PC-3 (cell line): ENCODE measurements around the gene TMC5. TPM values are rescaled to one million over a fixed set of nuclear protein-coding genes. Genes with fewer than 3 reads are reported as not detected.
A peak's percentile ranks its signal among the peaks of the same experiment; 100 is the strongest.

Experiments
- ATAC-seq: fragments of 200-7000 bp; cut with Tn5 transposase; 2 replicates; pipeline ENCODE4 v1.9.1; 2020; ENCODE audit warnings: mild to moderate bottlenecking, moderate library complexity
- BruUV-seq: library from RNA; stranded (reverse); fragments of 400-500 nt; replicated peaks from 2 replicates; lab custom pipeline; 2021; lab: Mats Ljungman, UMichigan
- CTCF ChIA-PET: fragments of 300-600 bp; sonication (Branson Sonifier 250); formaldehyde crosslinking; loops from one replicate; lab custom pipeline; 2022; ENCODE audit warnings: antibody characterized with exemption; lab: Charles Lee
- POLR2A ChIA-PET: fragments of 300-600 bp; sonication (Branson Sonifier 250); formaldehyde crosslinking; loops from one replicate; lab custom pipeline; 2022; ENCODE audit warnings: antibody characterized with exemption; ENCODE audit not compliant: unreplicated experiment; lab: Charles Lee
- DNase-seq: peaks from one replicate; pipeline ENCODE4 v3.0.0-alpha.2; 2015
- H2AFZ ChIP-seq: fragments of 300-600 bp; sonication (generic); 2 replicates; pipeline ENCODE4 v1.6.0; 2016; ENCODE audit warnings: antibody characterized with exemption, low read length
- H3F3A ChIP-seq: fragments of 300-600 bp; sonication (generic); one replicate; pipeline ENCODE4 v1.6.0; 2017; ENCODE audit warnings: antibody characterized with exemption, low read length, control low read depth, mild to moderate bottlenecking; ENCODE audit not compliant: unreplicated experiment
- H3K27ac ChIP-seq: fragments of 300-600 bp; sonication (generic); 2 replicates; pipeline ENCODE4 v1.5.1; 2016; ENCODE audit warnings: mild to moderate bottlenecking, low read length
- H3K27me3 ChIP-seq: fragments of 300-600 bp; sonication (generic); 2 replicates; pipeline ENCODE4 v1.6.1; 2016; ENCODE audit warnings: low read length, mixed read lengths
- H3K36me3 ChIP-seq: fragments of 300-600 bp; sonication (generic); 2 replicates; pipeline ENCODE4 v1.6.1; 2016; ENCODE audit warnings: low read depth, mixed run types, low read length, mixed read lengths
- H3K4me1 ChIP-seq: fragments of 300-600 bp; sonication (generic); 2 replicates; pipeline ENCODE4 v1.5.1; 2016; ENCODE audit warnings: low read length; ENCODE audit not compliant: insufficient read depth
- H3K4me2 ChIP-seq: fragments of 300-600 bp; sonication (generic); 2 replicates; pipeline ENCODE4 v1.6.0; 2016; ENCODE audit warnings: low read length
- H3K4me3 ChIP-seq: fragments of 300-600 bp; sonication (generic); 2 replicates; pipeline ENCODE4 v1.5.1; 2016; ENCODE audit warnings: mild to moderate bottlenecking, low read length, mixed read lengths
- H3K79me2 ChIP-seq: fragments of 300-600 bp; sonication (generic); 2 replicates; pipeline ENCODE4 v1.6.1; 2017; ENCODE audit warnings: low read length, mixed read lengths
- H3K9ac ChIP-seq: fragments of 300-600 bp; sonication (generic); 2 replicates; pipeline ENCODE4 v1.6.0; 2016; ENCODE audit warnings: mild to moderate bottlenecking, low read length
- H3K9me2 ChIP-seq: fragments of 300-600 bp; sonication (generic); replicated peaks from 2 replicates; pipeline ENCODE4 v1.6.1; 2016; ENCODE audit warnings: mixed run types, low read length, mixed read lengths
- H3K9me3 ChIP-seq: fragments of 300-600 bp; sonication (generic); 2 replicates; pipeline ENCODE4 v1.6.1; 2016; ENCODE audit warnings: low read length, mixed read lengths
- H4K20me1 ChIP-seq: fragments of 300-600 bp; sonication (generic); 2 replicates; pipeline ENCODE4 v1.6.1; 2016; ENCODE audit warnings: low read length, mixed read lengths
- EZH2 ChIP-seq: fragments of 300-600 bp; sonication (generic); IDR thresholded peaks from one replicate; pipeline ENCODE4 v1.6.1; 2017; ENCODE audit warnings: antibody characterized with exemption, mild to moderate bottlenecking, low read length; ENCODE audit not compliant: unreplicated experiment
- EZH2phosphoT487 ChIP-seq: fragments of 300-600 bp; sonication (generic); IDR thresholded peaks from 2 replicates; pipeline ENCODE4 v1.6.1; 2018; ENCODE audit warnings: mild to moderate bottlenecking, antibody characterized with exemption, low read length, borderline replicate concordance
- intact Hi-C: fragments of 100-400 bp; cut with micrococcal nuclease; formaldehyde crosslinking; loops from 2 replicates; pipeline ENCODE4 v1.9.0; 2023
- total RNA-seq: library from RNA; depleted of rRNA; stranded (reverse); fragments of >200 nt; gene quantifications from 2 replicates; pipeline ENCODE4 v1.2.3, GENCODE V29; 2014
- TF ChIP-seq, protein P1 (sequence below): fragments of 300-600 bp; sonication (generic); conservative IDR thresholded peaks from 2 replicates; pipeline ENCODE4 v1.5.1; 2017; ENCODE audit warnings: antibody characterized with exemption, low read depth, mild to moderate bottlenecking, low read length

The TMC5 gene
- total RNA-seq, 1 experiment from 2014 or later, result 7.4 TPM

GRCh38 chr16:19474617-19475016, 56.9 kb downstream of the TMC5 start:
- H2AFZ ChIP-seq, result no peak overlapping the region
- BruUV-seq, result no TSS peak
- no peaks in the 10 kb centered on the region for H3K79me2 ChIP-seq
- no peak overlapping the region for H3K27ac ChIP-seq
- H3K9me3 ChIP-seq, result no peaks in the 10 kb centered on the region
- no peaks in the 10 kb centered on the region for H3K27me3 ChIP-seq
- no peaks in the 10 kb centered on the region for H4K20me1 ChIP-seq
- CTCF ChIA-PET, result no interaction called here
- POLR2A ChIA-PET, result no interaction called here
- no peak for ATAC-seq
- H3K4me2 ChIP-seq, result no peak overlapping the region
- intact Hi-C loops, result no loop called here
- H3K4me1 ChIP-seq, result peaks cover 5% of the 10 kb centered on the region; the same call in 1 of the 2 replicates
- no peaks in the 10 kb centered on the region for H3K9me2 ChIP-seq
- no peak overlapping the region for H3K4me3 ChIP-seq
- TF ChIP-seq EZH2, result no peak
- TF ChIP-seq, protein P1, sequence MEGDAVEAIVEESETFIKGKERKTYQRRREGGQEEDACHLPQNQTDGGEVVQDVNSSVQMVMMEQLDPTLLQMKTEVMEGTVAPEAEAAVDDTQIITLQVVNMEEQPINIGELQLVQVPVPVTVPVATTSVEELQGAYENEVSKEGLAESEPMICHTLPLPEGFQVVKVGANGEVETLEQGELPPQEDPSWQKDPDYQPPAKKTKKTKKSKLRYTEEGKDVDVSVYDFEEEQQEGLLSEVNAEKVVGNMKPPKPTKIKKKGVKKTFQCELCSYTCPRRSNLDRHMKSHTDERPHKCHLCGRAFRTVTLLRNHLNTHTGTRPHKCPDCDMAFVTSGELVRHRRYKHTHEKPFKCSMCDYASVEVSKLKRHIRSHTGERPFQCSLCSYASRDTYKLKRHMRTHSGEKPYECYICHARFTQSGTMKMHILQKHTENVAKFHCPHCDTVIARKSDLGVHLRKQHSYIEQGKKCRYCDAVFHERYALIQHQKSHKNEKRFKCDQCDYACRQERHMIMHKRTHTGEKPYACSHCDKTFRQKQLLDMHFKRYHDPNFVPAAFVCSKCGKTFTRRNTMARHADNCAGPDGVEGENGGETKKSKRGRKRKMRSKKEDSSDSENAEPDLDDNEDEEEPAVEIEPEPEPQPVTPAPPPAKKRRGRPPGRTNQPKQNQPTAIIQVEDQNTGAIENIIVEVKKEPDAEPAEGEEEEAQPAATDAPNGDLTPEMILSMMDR, result no peak
- no peak for TF ChIP-seq EZH2phosphoT487
- H3F3A ChIP-seq, result no peaks in the 10 kb centered on the region
- no peaks in the 10 kb centered on the region for H3K36me3 ChIP-seq
- no peak for DNase-seq
- H3K9ac ChIP-seq, result no peak overlapping the region

DNA sequence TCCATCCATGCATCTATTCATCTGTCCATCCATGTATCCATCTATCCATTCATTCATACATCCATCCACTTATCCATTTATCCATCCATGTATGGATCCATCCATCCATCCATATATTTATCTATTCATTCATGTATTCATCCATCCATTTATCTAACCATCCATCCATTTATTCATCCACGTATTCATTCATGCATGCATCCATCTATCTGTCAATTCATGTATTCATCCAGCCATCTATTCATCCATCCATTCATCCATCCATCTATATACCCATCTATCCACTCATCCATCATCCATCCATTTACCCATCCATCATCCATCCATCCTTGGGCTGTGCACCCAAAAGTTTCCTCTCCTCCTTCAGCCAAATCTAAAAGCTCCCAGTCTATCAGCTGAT, 60.8 kb downstream of the TMC5 start:
- H4K20me1 ChIP-seq, result no peaks in the 10 kb centered on the region
- intact Hi-C loops, result no loop called here
- TF ChIP-seq, protein P1, result no peak
- TF ChIP-seq EZH2phosphoT487, result no peak
- no peaks in the 10 kb centered on the region for H3K27me3 ChIP-seq
- DNase-seq, result no peak
- H3K9me2 ChIP-seq, result no peaks in the 10 kb centered on the region
- peaks cover 6% of the 10 kb centered on the region for H3K36me3 ChIP-seq
- no peak for ATAC-seq
- H3K9me3 ChIP-seq, result no peaks in the 10 kb centered on the region
- peaks cover 17% of the 10 kb centered on the region for H3K4me1 ChIP-seq
- no peak overlapping the region for H3K4me2 ChIP-seq
- H3K79me2 ChIP-seq, result no peaks in the 10 kb centered on the region
- no peaks in the 10 kb centered on the region for H3F3A ChIP-seq
- H3K4me3 ChIP-seq, result no peak overlapping the region
- no peak overlapping the region for H3K27ac ChIP-seq
- POLR2A ChIA-PET, result no interaction called here
- no TSS peak for BruUV-seq
- CTCF ChIA-PET, result no interaction called here
- no peak overlapping the region for H3K9ac ChIP-seq
- H2AFZ ChIP-seq, result no peak overlapping the region

- Histone ChIP-seq H3K36me3 (peaks cover 6% of the 10 kb centered on the region), H3K27ac (no peak overlapping the region)
- ATAC-seq, result peak; percentile 33
Observed at GRCh38 chr16:19479302-19479721, 61.6 kb downstream of the TMC5 start.

More at GRCh38 chr16:19479302-19479721, 61.6 kb downstream of the TMC5 start:
- Histone ChIP-seq H3K4me2 (no peak overlapping the region), H4K20me1 (no peaks in the 10 kb centered on the region), H3K4me3 (no peak overlapping the region), H3K9ac (no peak overlapping the region), H3F3A (no peaks in the 10 kb centered on the region), H3K9me2 (no peaks in the 10 kb centered on the region), H3K4me1 (peaks cover 17% of the 10 kb centered on the region), H3K79me2 (no peaks in the 10 kb centered on the region), H2AFZ (no peak overlapping the region), H3K9me3 (no peaks in the 10 kb centered on the region), H3K27me3 (no peaks in the 10 kb centered on the region)
- intact Hi-C loops, result no loop called here
- BruUV-seq, result no TSS peak
- ChIA-PET CTCF (no interaction called here), POLR2A (no interaction called here)
- peak; percentile 42 for DNase-seq
- TF ChIP-seq EZH2phosphoT487 (no peak), EZH2 (no peak)
- TF ChIP-seq, protein P1, result no peak
